ENCODE results near the gene EIF4ENIF1.

- no peak for TF ChIP-seq CTCF (conservative IDR thresholded peaks at IDR 0.05; ENCODE audit: low read depth in 2 of 2)
- no peak for TF ChIP-seq CREB1 (CRISPR knock-in tag; IDR thresholded peaks at IDR 0.05; ENCODE audit: low read depth)
- TF ChIP-seq EZH2 (IDR thresholded peaks at IDR 0.05; ENCODE audit: low read depth, unreplicated experiment) = no peak
- no peak for TF ChIP-seq EZH2phosphoT487 (IDR thresholded peaks at IDR 0.05; ENCODE audit: unreplicated experiment)
- TF ChIP-seq REST (IDR thresholded peaks at IDR 0.05; ENCODE audit: unreplicated experiment) = no peak
- no peak for TF ChIP-seq STAT1 (IDR thresholded peaks at IDR 0.05; ENCODE audit: unreplicated experiment)
- TF ChIP-seq ZNF114 (CRISPR knock-in tag; IDR thresholded peaks at IDR 0.05) = no peak
- no peak for TF ChIP-seq ZNF331 (CRISPR knock-in tag; IDR thresholded peaks at IDR 0.05; ENCODE audit: low read depth)
- no peak for TF ChIP-seq NANOG (IDR thresholded peaks at IDR 0.05; ENCODE audit: borderline replicate concordance)
- no peak for TF ChIP-seq POLR2AphosphoS5 (IDR thresholded peaks at IDR 0.05; ENCODE audit: low read depth)
- TF ChIP-seq ETS1 (IDR thresholded peaks at IDR 0.05) = no peak
These were observed 40.1 kb downstream of the EIF4ENIF1 start for GRCh38 chr22:31449506-31449905.
